GM19023 (cell line): Measurements from ENCODE around the gene MYH10.

ENCODE experiments used
- ATAC-seq: cut with Tn5 transposase; IDR thresholded peaks from one replicate; pipeline ENCODE4 v1.9.1; 2021; ENCODE audit warnings: mild to moderate bottlenecking, moderate library complexity; ENCODE audit not compliant: unreplicated experiment

The MYH10 gene

DNA sequence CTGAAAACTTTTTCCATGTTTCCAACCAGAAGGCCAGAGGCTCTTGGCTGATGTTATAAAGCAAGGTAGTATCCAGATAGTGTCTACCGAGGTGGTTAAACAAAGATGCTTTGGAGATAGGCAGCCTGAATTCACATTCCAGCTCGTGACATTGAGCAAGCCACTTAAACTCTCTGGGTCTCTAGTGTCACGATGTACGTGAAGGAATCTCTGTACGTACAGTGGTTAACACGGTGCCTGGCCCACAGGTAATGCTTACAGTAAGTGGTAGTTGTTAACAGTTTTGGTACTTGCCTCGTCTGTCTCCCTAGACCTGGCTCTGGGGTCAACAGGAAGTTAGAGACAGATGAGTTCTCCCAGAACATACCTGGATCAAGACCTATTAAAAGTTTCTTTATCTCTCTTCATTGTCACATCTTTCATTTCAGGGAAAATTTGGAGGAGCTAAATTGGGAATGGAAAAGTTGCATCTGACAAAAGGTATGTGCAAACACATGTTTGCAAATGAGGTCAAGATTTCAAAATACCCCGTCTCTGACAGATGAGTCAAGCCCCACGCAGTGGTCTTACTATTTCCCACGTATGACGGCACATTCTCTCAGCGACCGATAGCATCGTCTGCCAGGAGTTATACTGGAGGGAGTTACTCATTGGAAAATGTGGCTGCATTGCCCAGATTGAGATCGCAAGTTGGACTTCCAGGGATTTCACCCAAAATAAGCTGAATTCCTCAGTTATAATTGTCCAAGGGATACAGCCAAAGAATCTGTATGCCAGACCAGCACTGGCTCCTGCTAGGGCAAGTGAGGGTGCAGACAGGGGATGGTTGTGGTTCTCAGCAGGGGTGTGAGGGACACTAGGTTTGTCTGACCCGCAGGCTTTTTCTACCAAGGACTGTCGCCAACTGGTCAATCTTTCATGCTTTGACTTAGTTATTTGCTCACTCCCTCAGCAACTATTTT lies 18.9 kb upstream of the MYH10 start:
- ATAC-seq: no peak

DNA sequence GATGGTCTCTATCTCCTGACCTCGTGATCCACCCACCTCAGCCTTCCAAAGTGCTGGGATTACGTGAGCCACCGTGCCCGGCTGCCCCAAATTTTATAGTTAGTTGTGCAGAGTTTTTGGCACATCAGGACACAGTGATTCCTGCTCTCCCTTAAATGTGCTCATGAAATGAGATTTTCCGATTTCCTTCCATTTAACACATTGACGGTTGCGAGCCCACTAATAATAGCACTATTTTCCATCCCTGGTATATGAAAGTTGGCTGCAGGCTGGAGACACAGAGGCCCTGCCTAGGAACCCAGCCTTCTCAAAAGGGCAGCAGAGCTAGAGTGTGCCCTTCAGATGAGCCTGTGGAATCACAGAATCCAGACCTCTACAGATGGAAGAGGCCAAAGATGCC lies 17.4 kb upstream of the MYH10 start:
- no peak for ATAC-seq

DNA sequence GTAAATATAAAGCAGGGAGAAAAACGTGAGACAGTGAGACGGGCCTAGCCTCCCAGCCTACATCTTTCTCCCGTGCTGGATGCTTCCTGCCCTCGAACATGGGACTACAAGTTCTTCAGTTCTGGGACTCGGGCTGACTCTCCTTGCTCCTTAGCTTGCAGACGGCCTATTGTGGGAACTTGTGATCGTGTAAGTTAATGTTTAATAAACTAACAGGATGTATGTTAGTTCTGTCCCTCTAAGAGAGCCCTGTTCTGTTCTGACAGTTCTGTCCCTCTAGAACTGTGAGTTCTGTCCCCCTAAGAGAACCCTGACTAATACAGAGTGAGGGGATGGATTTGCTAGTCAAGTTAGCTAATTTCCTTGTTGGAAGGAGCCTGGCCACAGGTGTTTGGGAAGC lies 16.7 kb upstream of the MYH10 start:
- ATAC-seq: no peak

DNA sequence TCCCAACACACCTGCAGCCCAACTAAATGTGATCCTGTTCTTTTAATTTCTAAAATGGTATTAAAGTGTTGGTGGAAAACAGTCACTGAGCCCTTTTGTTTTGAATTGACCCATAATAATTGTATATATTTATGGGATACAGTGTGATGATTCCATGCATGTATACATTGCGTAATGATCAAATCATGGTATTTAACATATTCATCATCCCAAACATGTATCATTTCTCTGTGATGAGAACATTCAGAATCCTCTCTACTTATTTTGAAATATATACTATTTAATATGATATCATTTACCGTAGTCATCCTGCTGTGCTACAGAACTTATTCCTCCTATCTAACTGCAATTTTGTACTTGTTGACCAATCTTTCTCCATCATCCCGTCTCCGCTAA lies 14.0 kb upstream of the MYH10 start:
- ATAC-seq: no peak

DNA sequence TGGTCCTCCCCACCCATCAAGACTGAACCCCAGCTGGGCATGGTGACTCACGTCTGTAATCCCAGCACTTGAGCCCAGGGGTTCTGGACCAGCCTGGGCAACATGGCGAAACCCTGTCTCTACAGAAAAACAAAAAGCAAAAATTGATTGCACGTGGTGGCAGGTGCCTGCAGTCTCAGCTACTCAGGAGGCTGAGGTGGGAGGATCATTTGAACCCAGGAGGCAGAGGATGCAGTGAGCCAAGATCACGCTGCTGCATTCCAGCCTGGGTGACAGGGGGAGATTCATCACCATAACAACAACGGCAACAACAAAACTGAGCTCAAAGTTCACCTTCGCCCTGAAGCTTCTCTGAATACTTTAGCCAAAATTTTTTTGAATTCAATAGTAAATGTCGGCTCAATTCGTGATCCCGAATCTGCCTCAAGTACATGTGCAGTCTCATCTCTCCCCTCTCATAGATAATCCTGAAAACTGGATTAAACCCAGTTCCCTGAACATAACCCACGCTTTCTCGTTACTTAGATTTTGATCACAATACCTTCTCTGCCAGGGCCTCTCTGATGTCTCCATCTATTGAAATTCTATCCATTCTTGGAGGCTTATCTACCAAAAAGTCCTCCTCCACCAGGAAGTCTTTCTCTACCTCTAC lies 13.5 kb upstream of the MYH10 start:
- ATAC-seq: no peak

DNA sequence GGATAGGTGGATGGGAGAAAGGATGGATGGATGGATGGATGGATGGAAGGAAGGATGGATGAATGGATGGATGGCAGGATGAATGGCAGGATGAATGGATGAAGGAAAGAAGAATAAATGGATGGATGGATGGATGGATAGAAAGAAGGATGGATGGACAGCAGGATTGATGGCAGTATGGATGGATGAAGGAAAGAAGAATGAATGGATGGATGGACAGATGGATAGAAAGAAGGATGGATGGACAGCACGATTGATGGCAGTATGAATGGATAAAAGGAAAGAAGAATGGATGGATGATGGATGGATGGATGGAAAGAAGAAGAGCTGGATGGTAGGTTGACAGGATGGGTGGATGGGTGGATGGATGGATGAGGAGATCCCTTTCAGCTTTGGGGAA lies 9.2 kb upstream of the MYH10 start:
- no peak for ATAC-seq

DNA sequence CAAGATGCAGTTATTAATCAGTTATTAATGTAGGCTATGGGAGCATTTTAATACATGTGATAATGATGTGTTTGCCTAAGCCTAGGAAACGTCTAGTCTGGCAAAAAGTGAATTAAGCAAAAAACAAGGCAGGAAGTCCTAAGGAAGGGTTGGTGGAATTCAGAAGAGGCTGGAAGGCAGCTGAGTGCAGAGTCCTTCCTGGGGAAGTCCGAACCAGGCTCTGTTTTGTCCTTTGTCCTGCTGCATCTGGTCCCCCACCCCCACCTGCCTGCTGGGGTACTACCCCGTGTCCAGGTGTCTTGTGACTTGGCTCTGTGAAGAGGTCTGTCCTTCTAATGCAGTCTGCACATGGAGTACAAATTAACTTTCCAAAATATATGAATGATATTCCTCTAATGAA lies 1.5 kb upstream of the MYH10 start:
- ATAC-seq: no peak

DNA sequence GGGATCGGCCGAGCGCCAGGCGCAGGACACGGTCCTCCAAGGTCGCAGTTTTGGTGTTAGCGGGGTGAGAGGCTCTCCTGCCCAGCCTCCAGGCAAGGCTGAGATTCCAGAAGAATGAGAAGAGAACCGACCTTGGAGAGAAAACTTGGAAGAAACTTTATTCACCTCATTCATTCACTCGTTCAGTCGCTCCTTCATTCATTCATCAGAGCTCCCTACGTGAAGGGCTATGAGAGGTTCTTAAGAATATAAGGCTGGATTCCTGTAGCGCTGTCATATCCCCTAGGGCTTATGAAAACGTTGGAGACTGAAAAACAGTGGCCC lies 991 bp upstream of the MYH10 start:
- ATAC-seq: no peak

DNA sequence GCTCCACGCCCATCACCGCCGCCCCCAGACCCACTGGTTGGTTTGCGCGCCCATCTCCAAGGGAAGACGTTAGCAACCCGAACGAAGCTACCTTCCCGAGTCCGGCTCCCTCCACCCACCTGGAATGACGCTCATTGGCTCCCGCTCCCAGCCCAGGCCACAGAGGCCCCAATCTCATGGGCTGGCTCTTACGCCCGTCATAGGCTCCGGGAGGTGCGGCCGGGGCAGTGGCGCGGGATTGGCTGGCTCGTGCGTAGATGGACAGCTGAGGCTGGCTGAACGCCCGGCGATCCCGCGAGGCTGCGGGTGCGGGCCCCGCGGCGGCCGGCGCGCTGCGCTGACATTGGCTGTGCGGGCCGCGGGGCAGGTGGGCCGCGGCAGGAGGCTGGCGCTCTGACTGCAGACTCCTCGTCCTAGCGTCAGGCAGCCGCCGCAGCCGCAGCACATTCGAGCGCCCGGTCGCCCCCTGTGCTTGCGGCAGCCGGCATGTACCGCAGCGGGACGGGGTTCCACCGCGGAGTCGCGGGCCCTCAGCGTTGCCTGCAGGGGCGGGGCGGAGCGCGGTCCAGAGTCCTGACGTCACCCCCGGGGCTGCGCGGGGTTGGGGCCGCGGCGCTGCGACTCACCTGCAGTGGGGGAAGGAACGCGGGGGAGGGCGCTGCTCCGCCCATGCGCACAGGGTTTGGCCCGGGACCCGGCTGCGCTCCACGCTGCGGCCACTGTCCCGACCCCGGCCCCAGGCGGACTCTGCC lies 453 bp upstream of the MYH10 start:
- ATAC-seq: peak; percentile 98

DNA sequence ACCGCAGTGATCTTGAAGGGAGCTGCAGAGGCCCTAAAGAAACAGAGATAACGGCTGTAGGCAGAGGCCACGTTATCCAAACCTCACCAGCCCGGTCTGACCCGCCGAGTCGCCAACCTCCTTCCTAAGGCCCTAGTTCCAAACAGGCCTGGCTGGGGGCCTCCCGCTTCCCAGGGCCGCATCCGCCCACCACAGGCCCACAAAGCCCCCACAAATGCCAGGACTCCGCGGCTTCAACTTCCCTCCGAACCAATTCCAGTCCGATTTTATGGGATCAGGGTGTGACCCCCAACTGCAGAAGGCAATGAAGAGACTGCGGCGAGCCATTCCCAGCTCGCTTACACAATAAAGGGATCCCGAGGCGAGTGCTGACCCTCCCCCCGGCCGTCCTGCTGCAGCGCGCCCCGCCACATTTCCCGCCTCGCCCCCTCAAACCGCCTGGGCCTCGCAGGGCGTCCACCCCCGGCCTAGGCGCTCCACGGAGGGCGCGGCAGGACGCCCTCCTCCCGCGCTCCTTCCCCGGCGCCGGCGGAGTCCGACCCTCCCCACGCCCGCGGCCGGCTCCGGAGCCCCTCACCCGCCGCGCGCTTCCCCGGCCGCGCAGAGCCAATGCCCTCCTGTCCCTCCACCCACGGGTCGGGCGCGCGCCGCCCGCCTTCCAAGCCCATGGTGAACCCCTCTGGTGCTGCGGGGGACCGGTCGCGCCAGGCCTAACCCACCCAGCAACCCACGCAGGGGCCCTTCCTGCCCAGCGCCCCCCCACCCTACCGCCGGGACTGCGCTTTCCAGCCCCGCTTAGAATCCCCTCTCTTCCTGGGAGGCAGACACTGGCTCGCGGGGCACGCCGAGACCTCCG lies 926 bp downstream of the MYH10 start:
- ATAC-seq: no peak

DNA sequence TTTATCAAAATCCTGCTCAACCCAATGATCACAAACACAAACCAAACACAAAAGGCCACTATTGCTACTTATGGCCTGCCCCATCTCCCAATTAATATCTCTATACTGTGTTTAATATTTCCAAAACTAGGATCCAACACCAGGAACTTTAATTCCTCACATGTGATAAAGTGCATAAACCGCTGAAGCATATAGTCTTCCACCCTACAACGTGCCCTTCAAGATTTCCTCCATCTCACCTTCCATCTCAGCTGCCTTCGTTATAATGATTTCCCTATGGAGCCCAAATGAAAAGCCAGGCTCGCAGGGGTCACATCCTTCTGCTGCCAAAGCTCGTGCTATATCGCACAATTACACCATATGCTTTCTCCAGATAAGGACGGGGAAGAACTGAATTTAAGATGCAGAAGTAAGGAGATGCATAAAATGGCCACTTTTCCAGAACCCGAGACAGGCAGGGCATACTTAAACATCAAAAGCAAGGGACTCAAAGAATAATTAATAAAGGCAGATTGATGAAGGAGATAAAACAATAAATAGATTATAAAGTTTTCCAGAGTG lies 1.8 kb downstream of the MYH10 start:
- ATAC-seq: no peak

DNA sequence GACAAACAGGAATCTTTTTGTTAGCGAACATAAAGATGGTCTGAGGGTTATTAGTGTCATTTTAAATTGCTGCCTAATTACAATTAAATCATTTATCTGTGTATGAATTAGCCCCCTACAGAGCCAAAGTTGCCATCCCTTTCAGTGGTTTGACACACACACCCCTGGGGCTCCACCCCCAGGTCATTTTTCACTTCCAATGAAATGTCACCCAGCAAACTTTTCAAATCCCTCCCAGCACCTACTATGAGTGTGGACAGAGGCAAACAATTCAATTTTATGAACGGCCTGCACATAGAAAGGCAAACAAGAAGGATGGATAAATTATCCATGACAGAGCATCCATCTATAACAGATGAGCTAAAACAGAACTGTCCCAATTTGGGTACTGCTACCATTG lies 2.4 kb downstream of the MYH10 start:
- no peak for ATAC-seq

DNA sequence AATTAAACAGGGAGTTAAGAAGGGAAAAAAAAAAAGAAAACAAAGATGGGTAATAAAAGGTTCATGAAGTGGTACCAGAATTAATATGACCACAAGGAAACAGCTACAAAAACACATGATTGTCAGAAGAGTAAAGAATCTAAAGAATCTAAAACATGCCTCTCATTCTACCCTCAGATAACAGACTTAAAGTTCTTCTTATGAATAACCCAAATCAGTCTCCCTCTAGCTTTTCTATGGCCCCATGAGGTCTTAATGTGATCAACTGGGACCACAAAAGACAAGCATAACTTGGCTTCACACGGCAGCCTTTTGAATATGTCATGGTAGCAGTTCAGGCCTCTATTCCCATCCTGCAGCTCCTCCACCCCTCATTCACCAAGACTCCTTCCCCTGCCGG lies 6.9 kb downstream of the MYH10 start:
- no peak for ATAC-seq

DNA sequence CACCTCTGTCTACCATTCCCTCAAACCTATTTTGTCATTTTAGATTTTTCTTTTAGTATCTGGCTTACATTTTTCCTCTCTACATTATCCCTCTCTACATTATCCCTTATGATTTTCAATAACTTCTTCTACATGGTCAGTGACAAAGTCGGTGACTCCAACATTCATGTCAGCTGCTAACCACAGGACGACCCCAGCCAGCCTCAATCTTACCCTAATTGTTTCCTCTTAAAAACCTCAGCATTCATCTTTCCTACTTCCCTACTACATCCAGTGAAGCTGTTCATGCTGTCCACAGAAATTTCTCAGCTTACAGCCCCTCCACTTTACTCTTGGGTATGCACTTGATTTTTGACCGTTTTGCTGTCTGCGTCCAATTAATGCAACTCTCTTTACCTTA lies 8.3 kb downstream of the MYH10 start:
- no peak for ATAC-seq

DNA sequence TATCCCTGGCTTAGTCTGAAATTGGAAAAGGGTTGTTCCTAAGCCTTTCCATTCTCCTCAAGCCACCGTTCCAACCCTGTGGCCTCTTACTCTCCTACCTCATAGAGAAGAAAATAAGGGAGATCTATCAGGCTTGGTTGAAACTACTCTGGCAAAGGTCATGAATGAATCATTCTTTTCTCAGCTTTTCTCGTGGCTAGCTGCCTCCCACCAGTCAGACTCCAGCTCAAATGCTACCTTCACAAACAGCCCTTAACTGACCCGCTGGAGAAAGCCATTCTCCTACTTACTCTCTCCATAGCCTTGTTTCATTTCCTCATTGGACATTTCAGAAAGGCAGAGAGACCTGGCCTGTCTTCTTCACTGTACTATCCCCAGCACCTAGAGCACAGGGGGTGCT lies 8.9 kb downstream of the MYH10 start:
- no peak for ATAC-seq

DNA sequence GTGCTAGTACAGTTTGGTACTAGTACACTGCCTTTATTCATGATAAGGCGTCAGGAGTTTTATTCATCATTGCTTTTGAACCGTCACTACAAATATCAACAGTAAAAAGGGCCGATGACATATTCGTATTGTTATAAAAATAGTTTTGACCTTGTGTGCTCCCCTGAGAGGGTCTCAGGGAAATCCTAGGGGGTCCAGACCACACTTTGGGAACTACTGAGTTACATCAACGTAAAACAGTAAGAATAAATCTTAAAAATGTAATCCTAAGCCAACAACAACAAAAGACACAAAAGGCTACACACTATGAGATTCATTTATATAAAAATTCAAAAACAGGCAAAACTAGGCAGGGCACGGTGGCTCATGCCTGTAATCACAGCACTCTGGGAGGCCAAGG lies 11.2 kb downstream of the MYH10 start:
- no peak for ATAC-seq

DNA sequence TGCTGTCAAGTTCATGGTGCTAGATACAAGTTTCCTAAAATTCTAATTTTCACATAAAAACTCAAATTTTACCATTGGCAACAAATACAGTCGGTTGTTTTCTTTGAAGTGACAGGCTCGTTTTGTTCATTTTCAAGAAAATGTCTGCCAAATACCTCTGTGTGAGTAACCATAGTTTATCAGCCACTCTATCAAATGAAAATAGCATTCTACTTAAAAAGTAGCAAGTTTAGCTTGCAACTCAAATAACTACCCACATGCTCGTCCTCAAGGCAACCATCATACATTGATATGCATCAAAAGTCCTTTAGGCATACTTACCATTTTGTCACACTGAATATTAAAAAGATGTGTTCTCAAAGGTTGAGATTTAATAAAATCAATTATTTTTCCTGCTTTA lies 11.7 kb downstream of the MYH10 start:
- no peak for ATAC-seq

DNA sequence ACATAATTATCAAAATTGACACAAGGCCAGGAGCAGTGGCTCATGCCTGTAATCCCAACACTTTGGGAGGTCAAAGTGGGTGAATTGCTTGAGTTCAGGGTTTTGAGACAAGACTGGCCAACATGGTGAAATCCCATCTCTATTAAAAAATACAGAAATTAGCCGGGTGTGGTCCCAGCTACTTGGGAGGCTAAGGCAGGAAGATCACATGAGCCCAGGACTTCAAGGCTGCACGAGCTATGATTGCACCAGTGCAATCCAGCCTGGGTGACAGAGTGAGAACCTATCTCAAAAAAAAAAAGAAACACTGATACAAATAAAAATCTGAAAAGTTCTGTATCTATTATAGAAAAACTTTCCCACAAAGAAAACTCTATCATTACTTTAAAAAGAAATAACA lies 15.5 kb downstream of the MYH10 start:
- no peak for ATAC-seq

DNA sequence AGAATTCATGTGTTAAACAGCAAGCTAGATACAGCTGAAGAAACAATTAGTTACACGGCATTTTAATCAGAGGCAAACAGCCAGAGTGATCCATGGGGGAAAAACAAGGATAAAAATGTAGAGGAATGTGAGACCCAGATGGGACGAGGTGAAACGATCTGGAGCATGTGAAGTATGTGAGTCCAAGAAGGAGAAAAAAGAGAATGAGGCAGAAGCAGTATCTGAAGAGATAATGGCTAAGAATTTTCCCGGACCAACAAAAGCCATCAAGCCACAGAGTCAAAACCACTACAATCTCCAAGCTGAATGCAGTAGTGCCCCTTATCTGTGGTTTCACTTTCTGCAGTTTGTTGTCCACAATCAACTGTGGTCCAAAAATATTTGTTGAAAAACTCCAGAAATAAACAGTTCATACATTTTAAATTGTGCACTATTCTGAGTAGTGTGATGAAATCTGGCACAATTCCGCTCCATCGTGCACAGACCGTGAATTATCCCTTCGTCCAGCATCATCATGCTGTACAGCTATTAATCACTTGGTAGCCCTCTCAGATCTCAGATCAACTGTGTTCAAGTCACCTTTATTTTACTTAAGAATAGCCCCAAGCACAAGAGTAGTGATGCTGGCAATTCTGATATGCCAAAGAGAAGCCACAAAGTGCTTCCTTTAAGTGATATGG lies 18.8 kb downstream of the MYH10 start:
- no peak for ATAC-seq

DNA sequence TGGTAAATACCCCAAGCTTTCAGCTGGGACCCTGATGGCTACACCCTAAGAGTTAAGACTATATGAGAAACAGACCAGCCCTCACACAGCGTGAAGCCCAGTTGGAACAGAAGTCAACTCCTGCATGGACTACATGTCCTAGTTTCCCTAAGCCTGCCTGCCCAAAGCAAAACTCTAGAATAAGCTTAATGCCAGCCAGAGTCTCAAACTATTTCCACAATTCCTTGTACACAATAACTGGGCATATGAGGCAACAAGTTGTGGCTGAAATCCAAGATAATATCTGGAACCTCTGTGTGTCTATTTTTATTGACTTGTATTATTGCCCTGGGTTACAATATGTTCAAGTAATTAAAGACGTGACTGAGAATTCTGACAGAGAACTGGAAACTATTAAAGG lies 19.4 kb downstream of the MYH10 start:
- no peak for ATAC-seq
